Activated T-cell treated with anti-CD3 and anti-CD28 coated beads for 24 hours (primary cell): ENCODE measurements around the gene TBC1D22A.

ENCODE experiments used
- DNase-seq: peaks from one replicate; pipeline ENCODE4 v3.0.0-alpha.2; 2020; ENCODE audit warnings: low read depth

TBC1D22A gene

GRCh38 chr22:47032956-47033647, 270.7 kb downstream of the TBC1D22A start:
- no peak for DNase-seq

GRCh38 chr22:47033648-47034000, 271.2 kb downstream of the TBC1D22A start:
- DNase-seq: no peak

DNA sequence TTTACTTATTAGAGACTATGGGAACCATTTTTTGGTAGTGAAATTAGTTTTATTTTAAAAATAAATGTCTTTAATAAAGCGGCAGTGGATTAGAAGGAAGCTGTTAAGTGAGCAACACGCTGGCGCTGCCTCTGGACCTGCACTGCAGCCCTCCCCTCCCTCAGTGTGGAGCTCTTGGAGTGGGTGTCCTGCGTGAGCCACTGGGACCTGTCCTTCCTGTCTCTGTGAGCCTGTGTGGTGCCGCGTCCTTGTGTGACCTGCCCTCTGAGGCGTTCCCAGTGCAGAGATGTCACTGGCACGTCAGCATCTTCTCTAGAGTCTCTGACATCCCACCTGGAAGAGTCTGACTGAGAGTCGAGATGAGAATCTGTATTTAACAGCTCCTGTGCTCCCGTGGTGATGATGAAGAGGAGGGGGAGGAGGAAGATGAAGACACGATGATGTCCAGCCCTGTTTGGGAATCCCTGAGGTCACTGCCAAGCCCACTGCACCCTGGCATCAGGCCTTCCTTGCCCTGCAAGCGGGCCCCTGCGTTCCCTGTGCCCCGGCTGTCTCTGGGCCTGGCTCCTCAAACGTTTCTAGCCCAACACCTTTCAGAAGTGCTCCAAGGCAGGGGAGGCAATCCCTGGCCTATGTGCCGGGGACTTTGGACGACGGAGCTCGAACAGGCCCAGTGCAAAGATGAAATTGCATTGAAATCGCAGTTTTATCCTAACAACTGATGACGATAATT, 271.8 kb downstream of the TBC1D22A start:
- DNase-seq: no peak

GRCh38 chr22:47034905-47035419, 272.5 kb downstream of the TBC1D22A start:
- no peak for DNase-seq

DNA sequence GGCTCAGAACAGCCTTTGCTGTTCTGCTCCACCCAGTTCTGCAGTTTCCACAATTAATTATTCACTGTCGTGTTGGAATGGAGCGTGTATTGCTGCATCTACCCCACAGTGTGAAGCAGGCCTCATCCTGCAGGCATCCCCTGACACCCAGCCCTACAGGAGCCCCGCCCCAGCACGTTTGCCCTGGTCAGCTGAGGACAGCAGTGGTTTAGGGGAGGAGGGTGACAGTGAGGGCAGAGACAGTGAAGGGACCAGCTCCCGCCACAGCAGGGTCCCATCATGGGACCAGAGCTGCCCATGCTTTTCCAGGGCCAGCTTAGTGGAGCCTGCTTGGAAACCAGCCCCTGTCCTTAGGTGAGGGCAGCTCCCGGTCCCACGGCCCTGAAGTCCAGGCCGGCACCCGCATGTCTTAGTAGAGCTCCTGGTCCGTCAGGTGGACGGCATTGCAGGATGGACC, 273.0 kb downstream of the TBC1D22A start:
- DNase-seq: no peak

DNA sequence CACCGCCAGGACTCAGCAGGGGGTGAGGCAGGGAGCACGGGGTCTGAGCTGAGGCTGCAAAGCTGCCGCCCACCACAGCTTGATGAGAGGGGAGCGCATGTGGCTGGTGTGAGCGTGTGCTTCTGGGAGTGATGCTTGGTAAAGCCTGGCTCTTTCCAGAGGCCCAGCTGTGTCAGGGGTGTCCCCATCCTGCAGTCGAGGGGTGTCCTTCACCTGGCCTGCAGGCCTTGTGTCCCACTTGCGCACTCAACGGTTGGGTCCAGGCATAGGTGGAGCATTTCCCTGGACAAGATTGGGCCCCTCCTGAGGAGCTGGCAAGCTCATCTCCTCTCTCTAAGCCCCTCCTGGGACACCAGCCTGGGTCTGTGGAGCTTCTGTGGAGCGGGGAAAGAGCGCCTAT, 273.9 kb downstream of the TBC1D22A start:
- no peak for DNase-seq

DNA sequence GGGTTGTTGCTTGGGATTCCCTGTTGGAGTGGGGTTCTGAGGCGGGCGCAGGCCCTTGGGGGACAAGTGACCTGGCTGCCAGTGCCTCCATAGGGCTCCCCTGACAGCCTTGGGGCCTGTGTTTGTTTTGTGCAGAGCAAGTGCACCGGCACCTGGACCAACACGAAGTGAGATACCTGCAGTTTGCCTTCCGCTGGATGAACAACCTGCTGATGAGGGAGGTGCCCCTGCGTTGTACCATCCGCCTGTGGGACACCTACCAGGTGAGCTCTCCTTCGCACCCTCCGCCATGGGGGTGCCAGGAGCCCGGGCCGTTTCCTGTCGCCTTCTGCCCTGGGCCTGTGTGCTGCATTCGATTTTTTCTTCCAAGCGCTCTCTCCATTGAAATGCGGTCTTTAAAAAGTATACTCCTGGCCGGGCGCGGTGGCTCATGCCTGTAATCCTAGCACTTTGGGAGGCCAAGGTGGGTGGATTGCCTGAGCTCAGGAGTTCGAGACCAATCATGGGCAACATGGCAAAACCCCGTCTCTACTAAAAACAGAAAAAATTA, 274.6 kb downstream of the TBC1D22A start:
- DNase-seq: no peak

DNA sequence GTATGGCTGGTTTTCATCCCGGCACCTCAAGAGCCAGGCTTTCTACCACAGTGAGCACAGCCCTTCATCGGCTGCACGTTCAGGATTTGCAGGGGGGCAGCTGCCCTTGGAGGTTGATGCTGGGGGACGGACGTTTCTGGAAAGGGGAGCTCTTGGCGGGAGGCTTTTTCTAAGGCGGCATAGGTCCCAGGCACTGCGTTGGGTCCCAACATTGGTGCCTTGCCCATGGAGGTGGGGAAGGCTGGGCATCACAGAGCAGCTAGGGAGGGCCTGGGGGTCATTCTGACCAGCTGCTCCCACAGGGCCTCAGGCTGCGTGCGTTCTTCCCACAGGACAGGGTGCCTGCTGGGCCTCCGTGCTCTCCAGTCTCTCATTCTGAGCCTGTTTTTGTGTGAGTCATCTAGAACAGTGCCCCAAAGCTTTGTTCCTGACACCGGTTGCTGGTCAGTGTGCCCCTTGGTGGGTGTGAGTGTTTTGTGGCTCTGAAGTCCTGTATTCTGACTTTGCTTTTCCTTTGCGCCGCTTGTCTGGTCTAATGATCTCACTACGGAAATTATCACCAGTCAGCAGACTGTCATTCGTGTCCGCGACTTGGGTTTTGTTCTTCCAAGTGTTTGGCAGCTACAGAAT, 275.9 kb downstream of the TBC1D22A start:
- no peak for DNase-seq

- no peak for DNase-seq
These were observed 276.9 kb downstream of the TBC1D22A start for GRCh38 chr22:47039356-47039755.

GRCh38 chr22:47040486-47041270, 278.2 kb downstream of the TBC1D22A start:
- no peak for DNase-seq

DNA sequence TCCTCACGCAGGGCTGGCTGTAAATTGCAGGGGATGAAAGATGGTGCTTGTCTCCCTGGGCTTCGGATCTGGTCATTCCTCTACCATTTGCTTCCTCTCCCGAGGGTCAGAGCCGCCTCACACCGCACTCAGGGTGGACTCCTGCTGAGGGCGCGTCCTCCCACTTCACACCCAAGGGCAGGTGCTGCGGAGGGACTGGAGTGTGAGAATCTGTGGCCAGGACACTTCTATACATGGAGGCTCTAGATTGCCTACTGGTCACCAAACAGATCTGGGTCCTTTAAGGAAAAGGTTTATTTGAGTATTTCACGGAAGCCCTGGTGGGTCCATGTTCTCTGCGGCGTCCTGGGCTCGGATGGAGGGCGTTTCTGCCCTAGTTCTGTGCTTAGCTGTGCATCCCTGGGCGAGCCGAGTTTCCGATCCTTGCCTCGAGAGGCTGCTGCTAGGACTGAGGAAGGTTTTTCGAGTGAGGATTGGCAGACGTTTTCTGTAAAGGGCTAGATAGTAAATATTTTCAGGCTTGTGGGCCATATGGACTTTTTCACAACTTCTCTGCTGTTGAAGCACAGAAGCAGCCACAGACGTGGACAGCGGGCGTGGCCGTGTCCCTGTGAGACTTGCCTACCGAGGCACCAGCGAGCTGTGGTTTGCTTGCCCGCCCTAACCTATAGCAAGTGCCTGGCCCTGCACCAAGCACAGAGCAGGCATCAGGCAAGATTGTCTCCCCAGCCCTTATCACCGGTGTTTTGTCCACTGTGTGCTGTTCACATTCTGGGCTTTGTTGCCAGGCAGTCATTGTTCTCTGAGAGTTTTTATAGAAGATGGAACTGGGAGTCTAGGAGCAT, 279.0 kb downstream of the TBC1D22A start:
- DNase-seq: no peak

GRCh38 chr22:47042116-47042825, 279.8 kb downstream of the TBC1D22A start:
- no peak for DNase-seq

DNA sequence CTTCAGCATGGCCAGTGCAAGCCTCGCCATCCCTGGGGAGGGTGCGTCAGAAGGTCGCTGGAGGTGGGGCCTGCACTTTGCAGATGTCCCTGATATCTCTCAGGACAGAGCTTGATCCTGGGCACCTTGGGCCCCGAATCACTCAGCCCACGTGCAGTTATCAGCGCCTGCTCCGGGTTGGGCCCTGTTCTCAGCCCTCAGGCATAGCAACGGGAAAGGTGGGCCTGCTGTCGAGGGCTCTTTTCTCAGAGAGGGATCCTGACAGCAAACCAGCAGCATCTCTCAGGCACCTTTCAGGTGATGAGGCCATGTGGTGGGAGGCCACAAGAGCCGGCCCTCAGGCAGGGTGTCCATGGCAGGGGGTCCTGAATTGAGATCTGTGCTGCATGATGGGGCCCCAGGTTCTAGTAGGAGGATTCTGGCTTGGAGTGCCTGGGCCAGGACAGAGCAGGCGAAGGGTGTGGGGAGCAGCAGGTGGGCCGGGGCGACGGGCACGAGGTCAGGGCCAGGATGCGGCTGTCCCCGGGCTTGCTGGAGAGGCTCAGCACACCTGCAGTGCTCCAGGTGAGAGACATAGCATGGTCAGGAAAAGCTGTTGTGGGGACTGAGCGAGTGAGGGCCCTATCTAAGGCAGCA, 280.5 kb downstream of the TBC1D22A start:
- DNase-seq: no peak

- no peak for DNase-seq
These were observed 281.6 kb downstream of the TBC1D22A start for GRCh38 chr22:47043835-47044721.

DNA sequence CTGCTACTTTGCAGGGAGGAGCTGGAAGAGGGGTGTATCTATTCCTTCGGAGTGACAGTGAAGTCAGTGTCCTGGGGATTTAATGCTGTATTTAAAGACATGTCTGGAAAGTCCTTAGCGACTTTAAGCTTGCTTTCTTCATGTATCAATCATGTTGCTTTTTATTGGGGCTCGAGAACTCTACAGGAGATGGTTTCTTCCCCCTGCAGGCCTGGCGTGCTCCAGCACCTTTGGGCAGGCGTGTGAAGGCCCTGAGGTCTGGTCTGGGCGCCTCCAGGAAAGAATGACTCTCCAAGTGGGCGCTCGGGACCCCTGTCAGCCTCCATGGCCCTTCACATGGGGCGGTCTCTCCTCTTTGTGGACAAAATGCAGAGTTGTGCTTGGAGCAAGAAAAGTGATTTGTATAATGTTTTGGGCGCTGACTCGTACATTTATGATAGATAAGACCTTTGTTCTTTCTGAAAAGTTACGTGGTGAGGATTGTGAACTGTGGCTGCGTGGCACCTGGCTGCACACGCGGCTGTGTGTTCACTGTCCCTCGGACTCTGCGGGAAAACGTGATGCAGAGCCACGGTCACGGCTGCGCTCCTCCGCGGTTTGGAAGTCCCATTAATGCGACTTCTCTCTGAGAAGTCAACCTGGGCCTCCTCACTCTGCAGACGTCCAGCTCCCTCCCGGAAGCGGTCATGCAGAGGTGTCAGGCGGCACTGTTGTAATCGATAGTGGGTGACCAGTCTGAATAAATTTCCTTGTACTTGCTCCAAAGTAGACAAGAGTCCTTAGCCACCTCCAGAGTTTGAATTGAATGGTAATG, 282.5 kb downstream of the TBC1D22A start:
- DNase-seq: no peak

DNA sequence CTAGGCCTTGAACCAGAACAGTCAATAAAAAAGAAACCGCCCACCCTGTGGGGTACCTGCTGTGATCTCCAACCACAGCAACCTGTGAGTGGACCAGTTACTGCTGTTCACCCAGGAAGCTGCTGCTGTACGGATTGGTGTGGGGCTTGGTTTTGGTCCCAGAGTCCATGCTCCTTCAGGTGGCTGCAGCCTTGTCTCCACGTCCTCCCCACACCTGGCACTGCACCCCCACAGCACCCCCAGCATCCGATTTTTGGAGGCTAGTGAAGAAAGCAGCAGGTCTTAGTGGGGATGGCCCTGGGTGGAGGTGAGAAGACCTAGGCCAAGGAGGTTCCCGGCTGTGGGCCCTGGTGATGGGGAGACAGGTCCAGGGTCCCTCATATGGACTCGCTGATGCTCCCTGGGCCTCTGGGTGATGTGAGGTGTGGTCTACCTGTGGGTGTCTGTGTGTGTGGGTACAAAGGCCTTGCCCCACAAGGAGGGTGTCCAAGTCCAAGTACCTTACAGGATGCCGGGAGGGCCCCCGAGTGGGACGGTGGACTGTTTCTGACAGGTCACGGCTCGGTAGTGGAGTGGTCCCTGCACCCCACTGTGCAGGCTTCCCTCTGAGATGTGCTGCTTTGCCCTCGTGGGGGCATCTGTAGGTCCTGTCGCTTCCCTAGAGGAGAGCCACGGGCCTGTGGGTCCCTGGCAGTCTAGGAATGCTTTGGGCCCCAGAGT, 283.4 kb downstream of the TBC1D22A start:
- no peak for DNase-seq

DNA sequence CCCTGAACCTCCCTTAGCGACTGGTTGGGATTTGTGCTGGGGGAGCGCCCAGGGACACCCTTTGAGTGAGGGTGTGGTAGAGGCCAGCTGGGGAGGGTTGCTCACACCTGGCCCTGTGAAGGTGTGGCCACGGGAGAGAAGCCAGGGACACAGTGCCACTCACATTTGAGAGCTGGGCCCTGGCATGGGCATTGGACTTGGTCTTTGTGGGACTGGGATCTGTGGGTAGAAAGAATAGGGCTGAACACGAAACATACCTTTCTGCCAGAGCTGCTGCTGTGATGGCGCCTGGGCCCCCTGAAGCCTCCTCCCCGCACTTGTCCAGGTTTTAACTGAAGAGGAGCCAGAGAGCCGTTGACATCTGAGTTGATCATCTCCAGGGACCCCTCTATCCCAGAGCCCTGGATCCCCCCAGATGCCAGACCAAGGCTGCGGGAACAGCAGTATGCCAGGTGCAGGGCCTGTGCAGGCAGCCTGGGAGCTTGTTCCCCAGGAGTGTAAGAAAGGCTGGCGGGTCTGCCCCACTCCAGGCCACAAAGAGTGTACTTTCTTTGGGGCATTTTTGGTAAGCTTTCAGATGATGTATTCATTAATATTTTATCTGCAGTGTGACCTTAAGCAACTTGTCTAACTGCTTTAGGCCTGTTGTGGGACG, 284.1 kb downstream of the TBC1D22A start:
- no peak for DNase-seq
